A549 (cell line): Measurements from ENCODE around the gene BNC1.

Experiments used
- ATOH8 ChIP-seq: fragments of 250-450 bp; sonication (Bioruptor Pico); IDR thresholded peaks from 2 replicates; pipeline ENCODE4 v1.5.0; 2020; ENCODE audit warnings: low read depth, mild to moderate bottlenecking, moderate library complexity
- CBX2 ChIP-seq: fragments of 200-600 bp; sonication (generic); IDR thresholded peaks from 2 replicates; pipeline ENCODE4 v1.6.1; 2016; ENCODE audit warnings: low read depth, mild to moderate bottlenecking, borderline replicate concordance
- CHD2 ChIP-seq: fragments of 150-350 bp; IDR thresholded peaks from 2 replicates; pipeline ENCODE4 v1.6.1; 2014; ENCODE audit warnings: low read length; ENCODE audit not compliant: partially characterized antibody
- CTCF ChIP-seq: fragments of >200 bp; sonication (Bioruptor Twin); formaldehyde crosslinking; IDR thresholded peaks from 3 replicates; pipeline ENCODE4 v1.5.1; 2016
- EP300 ChIP-seq, 2 experiments: fragments of >200 bp; sonication (Bioruptor Twin); formaldehyde crosslinking; IDR thresholded peaks; 2 replicates in 1 of 2; 3 replicates in 1 of 2; pipeline ENCODE4 v1.6.1; 2016 to 2017
- ESRRA ChIP-seq: fragments of 150-350 bp; IDR thresholded peaks from 2 replicates; pipeline ENCODE4 v1.6.1; 2014; ENCODE audit warnings: mild to moderate bottlenecking, low read length, borderline replicate concordance
- KDM1A ChIP-seq: fragments of 200-600 bp; sonication (generic); IDR thresholded peaks from 2 replicates; pipeline ENCODE4 v1.6.1; 2016; ENCODE audit warnings: low read depth, mild to moderate bottlenecking
- MAFK ChIP-seq: fragments of 450-650 bp; IDR thresholded peaks from 2 replicates; pipeline ENCODE4 v1.6.1; 2014; ENCODE audit not compliant: partially characterized antibody
- POLR2A ChIP-seq: IDR thresholded peaks from 2 replicates; pipeline ENCODE4 v1.6.1; 2012; ENCODE audit warnings: mild to moderate bottlenecking, low read length
- RARB ChIP-seq: fragments of 250-450 bp; sonication (Bioruptor Pico); IDR thresholded peaks from 2 replicates; pipeline ENCODE4 v1.8.0; 2021; ENCODE audit warnings: mild to moderate bottlenecking, moderate library complexity
- RCOR1 ChIP-seq: fragments of 150-350 bp; IDR thresholded peaks from 2 replicates; pipeline ENCODE4 v1.6.1; 2014; ENCODE audit warnings: antibody characterized with exemption, low read length, low read depth
- USF2 ChIP-seq: fragments of 450-650 bp; IDR thresholded peaks from 2 replicates; pipeline ENCODE4 v1.6.1; 2014; ENCODE audit warnings: antibody characterized with exemption

- no peak for TF ChIP-seq EP300 (IDR thresholded peaks at IDR 0.05)
- no peak for TF ChIP-seq CTCF
- no peak for TF ChIP-seq POLR2A
- no peak for TF ChIP-seq CBX2
- no peak for TF ChIP-seq ATOH8 (CRISPR knock-in tag)
- no peak for TF ChIP-seq RCOR1
- no peak for TF ChIP-seq USF2
- no peak for TF ChIP-seq RARB (CRISPR knock-in tag)
- no peak for TF ChIP-seq ESRRA
- no peak for TF ChIP-seq CHD2
- TF ChIP-seq KDM1A, result no peak
- TF ChIP-seq MAFK, result no peak
These were observed 8.7 kb upstream of the BNC1 start for GRCh38 chr15:83293201-83293600.
